H9 (cell line): ENCODE data around the gene IL3RA. TPM values are rescaled to one million over a fixed set of nuclear protein-coding genes. Genes with fewer than 3 reads are reported as not detected.

Experiments used
- DNase-seq: peaks from one replicate; pipeline ENCODE4 v3.0.0-alpha.2; 2017
- H2AFZ ChIP-seq: one replicate; pipeline ENCODE4 v1.6.1; 2013; ENCODE audit warnings: mild to moderate bottlenecking, low read length, control low read depth, moderate library complexity
- H2AK5ac ChIP-seq: 2 replicates; pipeline ENCODE4 v1.6.1; 2013; ENCODE audit warnings: low read length, control low read depth, mixed read lengths; ENCODE audit not compliant: insufficient read length
- H2BK120ac ChIP-seq: one replicate; pipeline ENCODE4 v1.6.1; 2013; ENCODE audit warnings: low read depth, mild to moderate bottlenecking, low read length, control low read depth, inconsistent platforms; ENCODE audit not compliant: poor library complexity, severe bottlenecking
- H2BK12ac ChIP-seq: 2 replicates; pipeline ENCODE4 v1.6.1; 2013; ENCODE audit warnings: low read length, control low read depth, mixed read lengths, low read depth; ENCODE audit not compliant: insufficient read length
- H2BK15ac ChIP-seq: 2 replicates; pipeline ENCODE4 v1.6.1; 2013; ENCODE audit warnings: low read depth, low read length, control low read depth
- H2BK20ac ChIP-seq: one replicate; pipeline ENCODE4 v1.6.1; 2013; ENCODE audit warnings: low read depth, mild to moderate bottlenecking, low read length, control low read depth, inconsistent platforms; ENCODE audit not compliant: poor library complexity, severe bottlenecking
- H2BK5ac ChIP-seq: 2 replicates; pipeline ENCODE4 v1.6.1; 2013; ENCODE audit warnings: low read length, control low read depth, mixed read lengths; ENCODE audit not compliant: insufficient read length
- H3K14ac ChIP-seq: 2 replicates; pipeline ENCODE4 v1.6.1; 2013; ENCODE audit warnings: low read length, control low read depth; ENCODE audit not compliant: insufficient read depth
- H3K18ac ChIP-seq: 2 replicates; pipeline ENCODE4 v1.6.1; 2013; ENCODE audit warnings: low read depth, mild to moderate bottlenecking, mixed read lengths, low read length, control low read depth; ENCODE audit not compliant: insufficient read length
- H3K23ac ChIP-seq: 2 replicates; pipeline ENCODE4 v1.6.1; 2013; ENCODE audit warnings: low read length, control low read depth, mixed read lengths, low read depth; ENCODE audit not compliant: insufficient read length
- H3K23me2 ChIP-seq: 2 replicates; pipeline ENCODE4 v1.6.1; 2013; ENCODE audit warnings: low read depth, mild to moderate bottlenecking, mixed read lengths, low read length, control low read depth; ENCODE audit not compliant: insufficient read length, poor library complexity, severe bottlenecking
- H3K27ac ChIP-seq: 2 replicates; pipeline ENCODE4 v1.5.1; 2013; ENCODE audit warnings: low read length, control low read depth, mixed read lengths, low read depth; ENCODE audit not compliant: insufficient read length
- H3K27me3 ChIP-seq: 2 replicates; pipeline ENCODE4 v1.6.1; 2013; ENCODE audit warnings: low read length, control low read depth, inconsistent platforms; ENCODE audit not compliant: insufficient read depth
- H3K4ac ChIP-seq: 2 replicates; pipeline ENCODE4 v1.6.1; 2013; ENCODE audit warnings: low read depth, mild to moderate bottlenecking, control low read depth, inconsistent platforms, low read length, moderate library complexity
- H3K4me1 ChIP-seq: 2 replicates; pipeline ENCODE4 v1.6.1; 2013; ENCODE audit warnings: low read length, control low read depth, inconsistent platforms; ENCODE audit not compliant: insufficient read depth
- H3K4me2 ChIP-seq: 2 replicates; pipeline ENCODE4 v1.6.1; 2013; ENCODE audit warnings: low read length, control low read depth, mixed read lengths; ENCODE audit not compliant: insufficient read length, insufficient read depth
- H3K56ac ChIP-seq: 2 replicates; pipeline ENCODE4 v1.6.1; 2013; ENCODE audit warnings: low read depth, mild to moderate bottlenecking, mixed read lengths, low read length, control low read depth; ENCODE audit not compliant: insufficient read length
- H3K79me1 ChIP-seq: 2 replicates; pipeline ENCODE4 v1.6.1; 2013; ENCODE audit warnings: low read depth, mild to moderate bottlenecking, moderate library complexity, low read length, control low read depth, inconsistent platforms; ENCODE audit not compliant: insufficient read depth, poor library complexity, severe bottlenecking
- H3K79me2 ChIP-seq: 2 replicates; pipeline ENCODE4 v1.6.1; 2013; ENCODE audit warnings: low read length, control low read depth, inconsistent platforms; ENCODE audit not compliant: insufficient read depth
- H3K9ac ChIP-seq: 2 replicates; pipeline ENCODE4 v1.6.1; 2013; ENCODE audit warnings: low read length, control low read depth, mixed read lengths; ENCODE audit not compliant: insufficient read length; ENCODE audit errors: extremely low read depth
- H3K9me3 ChIP-seq: one replicate; pipeline ENCODE4 v1.6.1; 2013; ENCODE audit warnings: low read depth, low read length, inconsistent platforms; ENCODE audit not compliant: control insufficient read depth
- H3T11ph ChIP-seq: one replicate; pipeline ENCODE4 v1.6.1; 2013; ENCODE audit warnings: mild to moderate bottlenecking, low read length, control low read depth, inconsistent platforms
- H4K20me1 ChIP-seq: one replicate; pipeline ENCODE4 v1.6.1; 2013; ENCODE audit not compliant: control insufficient read depth, insufficient read length, insufficient read depth
- H4K5ac ChIP-seq: 2 replicates; pipeline ENCODE4 v1.6.1; 2013; ENCODE audit warnings: low read depth, mild to moderate bottlenecking, mixed read lengths, low read length, control low read depth; ENCODE audit not compliant: insufficient read length
- H4K8ac ChIP-seq: replicated peaks from 2 replicates; pipeline ENCODE4 v1.6.1; 2013; ENCODE audit warnings: low read length, control low read depth, mixed read lengths, low read depth; ENCODE audit not compliant: insufficient read length
- H4K91ac ChIP-seq: 2 replicates; pipeline ENCODE4 v1.6.1; 2013; ENCODE audit warnings: low read depth, mild to moderate bottlenecking, moderate library complexity, mixed read lengths, low read length, control low read depth; ENCODE audit not compliant: insufficient read length
- H3K27ac Mint-ChIP-seq, 3 experiments: 2 replicates in 2 of 3; 3 replicates in 1 of 3; pipeline ENCODE4 v1.8.0; 2020 to 2021; ENCODE audit warnings: mixed read lengths in 3 of 3, mild to moderate bottlenecking in 1 of 3, moderate library complexity in 1 of 3
- H3K27me3 Mint-ChIP-seq: 2 replicates; pipeline ENCODE4 v1.8.0; 2021; ENCODE audit warnings: low read depth, mild to moderate bottlenecking, moderate library complexity, mixed read lengths
- H3K36me3 Mint-ChIP-seq, 3 experiments: 2 replicates in 2 of 3; 3 replicates in 1 of 3; pipeline ENCODE4 v1.8.0; 2020 to 2021; ENCODE audit warnings: low read depth in 3 of 3, mixed read lengths in 3 of 3; ENCODE audit not compliant: insufficient read depth in 1 of 3
- H3K4me1 Mint-ChIP-seq, 2 experiments: 2 replicates each; pipeline ENCODE4 v1.8.0; 2020; ENCODE audit warnings: mixed read lengths in 2 of 2
- H3K4me3 Mint-ChIP-seq, 2 experiments: 2 replicates in 1 of 2; 3 replicates in 1 of 2; pipeline ENCODE4 v1.8.0; 2020 to 2021; ENCODE audit warnings: mild to moderate bottlenecking in 2 of 2, mixed read lengths in 2 of 2, moderate library complexity in 1 of 2
- H3K9me3 Mint-ChIP-seq, 2 experiments: 2 replicates in 1 of 2; 3 replicates in 1 of 2; pipeline ENCODE4 v1.8.0; 2020; ENCODE audit warnings: mild to moderate bottlenecking in 2 of 2, mixed read lengths in 2 of 2, moderate library complexity in 1 of 2
- WGBS: extraction: QIAGEN DNeasy Blood & Tissue Kit; methylation state at CpG from one replicate; pipeline ENCODE4 v1.1.7; 2013; ENCODE audit warnings: missing lambda C conversion rate, low lambda C conversion rate, mixed read lengths; ENCODE audit not compliant: insufficient read length; ENCODE audit errors: extremely low coverage; 5-methylcytosine and 5-hydroxymethylcytosine counted together
- total RNA-seq: library from RNA; stranded (reverse); gene quantifications from 2 replicates; pipeline ENCODE4 v1.2.1, GENCODE V29; 2021
- TF ChIP-seq, protein P1 (sequence below): fragments of 200-600 bp; sonication (generic); conservative IDR thresholded peaks from 3 replicates; pipeline ENCODE4 v1.8.0; 2021; ENCODE audit warnings: antibody characterized with exemption, mild to moderate bottlenecking

The IL3RA gene
- total RNA-seq, 1 experiment from 2014 or later: 0.24 TPM

DNA sequence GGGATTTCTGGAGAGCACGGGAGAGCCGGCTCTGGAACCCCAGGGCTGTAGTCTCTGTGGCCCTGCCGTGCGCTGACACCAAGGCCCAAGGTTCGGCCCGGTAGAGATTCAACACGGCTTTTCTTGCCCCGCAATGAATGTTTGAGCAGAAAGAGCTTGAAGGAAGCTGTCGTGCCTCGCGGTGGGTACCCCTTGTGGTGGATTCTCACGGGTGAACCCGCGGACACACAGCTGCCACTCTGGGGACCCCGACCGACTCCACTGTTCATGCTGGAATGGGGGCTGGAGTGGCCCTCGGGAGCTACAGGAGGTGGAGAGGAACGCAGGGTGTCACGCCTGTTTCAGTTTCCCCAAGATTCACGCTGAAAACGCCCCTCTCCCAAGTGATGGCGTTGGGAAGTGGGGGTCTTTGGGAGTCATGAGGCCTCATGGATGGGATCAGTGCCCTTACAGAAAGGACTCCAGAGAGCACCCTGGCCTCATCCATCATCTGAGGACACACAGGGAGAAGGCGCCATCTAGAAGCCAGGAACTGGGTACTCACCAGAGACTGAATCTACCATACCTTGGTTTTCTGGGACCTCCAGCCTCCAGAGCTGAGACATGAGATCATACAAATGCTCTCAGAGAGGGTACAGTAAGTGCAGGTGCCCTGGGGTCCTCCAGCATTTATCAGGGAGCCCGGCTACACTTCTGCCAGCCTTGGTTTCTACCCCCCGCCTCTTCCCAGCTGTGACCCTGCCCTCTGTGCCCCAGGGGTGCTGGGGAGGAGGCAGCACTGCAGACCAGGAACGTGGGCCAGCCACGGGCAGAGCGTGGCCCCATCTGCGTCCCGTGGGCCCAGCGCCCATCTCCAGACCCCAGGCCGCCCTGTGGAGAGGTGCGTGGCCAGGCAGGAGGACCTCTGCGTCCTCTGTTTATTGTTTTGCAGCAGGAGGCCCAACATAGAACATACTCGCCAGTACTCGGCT, 49.0 kb downstream of the IL3RA start:
- peaks cover 52 to 83% (median 77%) of the 10 kb centered on the region in 3 experiments for H3K36me3 Mint-ChIP-seq

More for the DNA sequence above, 49.0 kb downstream of the IL3RA start:
- Histone ChIP-seq H2BK120ac (no peak overlapping the region), H4K91ac (no peak overlapping the region), H2BK20ac (no peak overlapping the region), H3T11ph (no peak overlapping the region), H3K9me3 (no peaks in the 10 kb centered on the region), H3K79me2 (peaks cover 21% of the 10 kb centered on the region; the same call in 1 of the 2 replicates), H2BK15ac (no peak overlapping the region), H3K14ac (no peak overlapping the region), H4K20me1 (no peaks in the 10 kb centered on the region), H2BK5ac (no peak overlapping the region), H3K79me1 (peaks cover 8% of the 10 kb centered on the region), H3K4me2 (no peak overlapping the region), H3K23ac (no peak overlapping the region), H3K27ac (no peak overlapping the region), H3K23me2 (no peaks in the 10 kb centered on the region), H3K9ac (no peak overlapping the region), H2BK12ac (no peak overlapping the region), H2AFZ (no peak overlapping the region), H4K5ac (no peak overlapping the region), H2AK5ac (no peak overlapping the region), H3K56ac (no peak overlapping the region), H4K8ac (no peak overlapping the region), H3K4ac (no peak overlapping the region), H3K18ac (no peak overlapping the region), H3K4me1 (no peaks in the 10 kb centered on the region; the same call in 1 of the 2 replicates), H3K27me3 (no peaks in the 10 kb centered on the region)
- TF ChIP-seq, protein P1, sequence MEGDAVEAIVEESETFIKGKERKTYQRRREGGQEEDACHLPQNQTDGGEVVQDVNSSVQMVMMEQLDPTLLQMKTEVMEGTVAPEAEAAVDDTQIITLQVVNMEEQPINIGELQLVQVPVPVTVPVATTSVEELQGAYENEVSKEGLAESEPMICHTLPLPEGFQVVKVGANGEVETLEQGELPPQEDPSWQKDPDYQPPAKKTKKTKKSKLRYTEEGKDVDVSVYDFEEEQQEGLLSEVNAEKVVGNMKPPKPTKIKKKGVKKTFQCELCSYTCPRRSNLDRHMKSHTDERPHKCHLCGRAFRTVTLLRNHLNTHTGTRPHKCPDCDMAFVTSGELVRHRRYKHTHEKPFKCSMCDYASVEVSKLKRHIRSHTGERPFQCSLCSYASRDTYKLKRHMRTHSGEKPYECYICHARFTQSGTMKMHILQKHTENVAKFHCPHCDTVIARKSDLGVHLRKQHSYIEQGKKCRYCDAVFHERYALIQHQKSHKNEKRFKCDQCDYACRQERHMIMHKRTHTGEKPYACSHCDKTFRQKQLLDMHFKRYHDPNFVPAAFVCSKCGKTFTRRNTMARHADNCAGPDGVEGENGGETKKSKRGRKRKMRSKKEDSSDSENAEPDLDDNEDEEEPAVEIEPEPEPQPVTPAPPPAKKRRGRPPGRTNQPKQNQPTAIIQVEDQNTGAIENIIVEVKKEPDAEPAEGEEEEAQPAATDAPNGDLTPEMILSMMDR: no peak
- no peaks in the 10 kb centered on the region for H3K9me3 Mint-ChIP-seq
- DNase-seq: no peak
- H3K27ac Mint-ChIP-seq: peak overlapping the region in 1 of 3 experiments; percentile 61; a peak in 1 of 7 replicates
- H3K27me3 Mint-ChIP-seq: no peaks in the 10 kb centered on the region; the same call in 1 of the 2 replicates
- no CpG with 5 or more reads among the region's 36 CpGs for WGBS
- peak overlapping the region in 1 of 2 experiments; percentile 20; a peak in 1 of 5 replicates for H3K4me3 Mint-ChIP-seq
- H3K4me1 Mint-ChIP-seq: peaks cover 9 to 29% of the 10 kb centered on the region in 2 experiments
